GM13976 (cell line): Measurements from ENCODE around the gene GRIN3B.

Experiments used
- DNase-seq: peaks from one replicate; pipeline ENCODE4 v3.0.0; 2012; ENCODE audit warnings: low spot score
- in situ Hi-C: fragments of 300-500 bp; cut with MboI; formaldehyde crosslinking; loops from one replicate; pipeline ENCODE4 v1.12.0; 2022; ENCODE audit warnings: low sequenced_read_pairs, mixed read lengths, inconsistent platforms; ENCODE audit not compliant: unreplicated experiment
- TF ChIP-seq, protein P1 (sequence below): IDR thresholded peaks from 2 replicates; pipeline ENCODE4 v1.5.1; 2012; ENCODE audit warnings: borderline replicate concordance, mild to moderate bottlenecking; ENCODE audit not compliant: insufficient read depth; ENCODE audit errors: extremely low read depth, missing control alignments, control extremely low read depth

GRIN3B gene

DNA sequence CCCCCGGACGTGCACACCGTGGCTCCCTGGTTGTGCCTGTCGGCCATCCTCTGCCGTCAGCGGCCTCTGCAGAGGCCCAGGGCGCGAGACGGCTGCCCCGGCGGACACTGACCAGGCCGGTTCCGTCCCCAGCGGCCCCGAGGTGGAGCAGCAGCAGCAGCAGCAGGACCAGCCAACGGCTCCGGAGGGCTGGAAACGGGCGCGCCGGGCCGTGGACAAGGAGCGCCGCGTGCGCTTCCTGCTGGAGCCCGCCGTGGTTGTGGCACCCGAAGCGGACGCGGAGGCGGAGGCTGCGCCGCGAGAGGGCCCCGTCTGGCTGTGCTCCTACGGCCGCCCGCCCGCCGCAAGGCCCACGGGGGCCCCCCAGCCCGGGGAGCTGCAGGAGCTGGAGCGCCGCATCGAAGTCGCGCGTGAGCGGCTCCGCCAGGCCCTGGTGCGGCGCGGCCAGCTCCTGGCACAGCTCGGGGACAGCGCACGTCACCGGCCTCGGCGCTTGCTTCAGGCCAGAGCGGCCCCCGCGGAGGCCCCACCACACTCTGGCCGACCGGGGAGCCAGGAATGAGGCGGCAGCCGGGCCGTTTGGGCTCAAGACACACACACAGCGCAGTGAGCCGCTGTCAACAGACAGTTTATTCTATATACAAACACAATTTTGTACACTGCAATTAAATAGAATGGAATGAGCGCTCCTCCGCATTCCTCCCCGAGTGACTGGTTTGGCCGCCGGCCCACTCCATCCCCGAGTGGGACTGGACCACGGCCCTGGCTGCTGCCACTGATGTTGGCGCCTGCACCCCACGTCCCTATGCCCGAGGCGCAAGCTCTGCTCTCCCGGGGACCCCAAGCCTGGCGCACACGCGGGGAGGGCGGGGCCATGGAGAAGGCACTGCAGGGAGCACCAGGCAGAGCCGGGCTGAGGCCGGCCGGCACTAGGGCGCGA lies 9.1 kb downstream of the GRIN3B start:
- DNase-seq = no peak
- in situ Hi-C loops = no loop called here
- TF ChIP-seq, protein P1, sequence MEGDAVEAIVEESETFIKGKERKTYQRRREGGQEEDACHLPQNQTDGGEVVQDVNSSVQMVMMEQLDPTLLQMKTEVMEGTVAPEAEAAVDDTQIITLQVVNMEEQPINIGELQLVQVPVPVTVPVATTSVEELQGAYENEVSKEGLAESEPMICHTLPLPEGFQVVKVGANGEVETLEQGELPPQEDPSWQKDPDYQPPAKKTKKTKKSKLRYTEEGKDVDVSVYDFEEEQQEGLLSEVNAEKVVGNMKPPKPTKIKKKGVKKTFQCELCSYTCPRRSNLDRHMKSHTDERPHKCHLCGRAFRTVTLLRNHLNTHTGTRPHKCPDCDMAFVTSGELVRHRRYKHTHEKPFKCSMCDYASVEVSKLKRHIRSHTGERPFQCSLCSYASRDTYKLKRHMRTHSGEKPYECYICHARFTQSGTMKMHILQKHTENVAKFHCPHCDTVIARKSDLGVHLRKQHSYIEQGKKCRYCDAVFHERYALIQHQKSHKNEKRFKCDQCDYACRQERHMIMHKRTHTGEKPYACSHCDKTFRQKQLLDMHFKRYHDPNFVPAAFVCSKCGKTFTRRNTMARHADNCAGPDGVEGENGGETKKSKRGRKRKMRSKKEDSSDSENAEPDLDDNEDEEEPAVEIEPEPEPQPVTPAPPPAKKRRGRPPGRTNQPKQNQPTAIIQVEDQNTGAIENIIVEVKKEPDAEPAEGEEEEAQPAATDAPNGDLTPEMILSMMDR = no peak

DNA sequence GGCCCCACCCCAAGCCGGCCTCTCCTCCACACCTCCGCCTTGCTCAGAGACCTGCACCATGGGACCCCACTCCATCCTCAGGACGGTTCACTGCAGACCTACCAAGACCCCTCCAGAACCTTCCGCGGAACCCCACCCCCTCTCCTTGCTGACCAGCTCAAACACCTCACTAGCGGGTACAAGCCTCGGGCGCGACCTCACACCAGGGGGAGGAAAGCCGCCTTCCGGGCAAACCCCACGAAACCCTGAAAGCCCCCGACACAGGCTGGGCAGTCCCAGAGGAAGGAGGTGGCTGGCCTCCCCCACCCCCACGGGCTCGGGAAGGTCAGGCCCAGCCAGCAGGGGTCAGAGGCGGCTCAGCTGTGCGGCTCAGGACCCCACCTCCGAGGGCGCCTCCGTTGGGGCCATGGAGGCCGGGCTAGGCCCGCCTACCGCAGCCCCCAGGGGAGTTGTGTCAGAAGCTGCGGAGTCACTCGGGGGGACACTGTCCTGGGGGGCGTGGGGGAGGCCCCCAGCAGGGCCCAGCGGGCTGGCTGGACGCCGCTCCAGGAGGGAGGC lies 9.8 kb downstream of the GRIN3B start:
- DNase-seq = no peak
- in situ Hi-C loops = no loop called here

DNA sequence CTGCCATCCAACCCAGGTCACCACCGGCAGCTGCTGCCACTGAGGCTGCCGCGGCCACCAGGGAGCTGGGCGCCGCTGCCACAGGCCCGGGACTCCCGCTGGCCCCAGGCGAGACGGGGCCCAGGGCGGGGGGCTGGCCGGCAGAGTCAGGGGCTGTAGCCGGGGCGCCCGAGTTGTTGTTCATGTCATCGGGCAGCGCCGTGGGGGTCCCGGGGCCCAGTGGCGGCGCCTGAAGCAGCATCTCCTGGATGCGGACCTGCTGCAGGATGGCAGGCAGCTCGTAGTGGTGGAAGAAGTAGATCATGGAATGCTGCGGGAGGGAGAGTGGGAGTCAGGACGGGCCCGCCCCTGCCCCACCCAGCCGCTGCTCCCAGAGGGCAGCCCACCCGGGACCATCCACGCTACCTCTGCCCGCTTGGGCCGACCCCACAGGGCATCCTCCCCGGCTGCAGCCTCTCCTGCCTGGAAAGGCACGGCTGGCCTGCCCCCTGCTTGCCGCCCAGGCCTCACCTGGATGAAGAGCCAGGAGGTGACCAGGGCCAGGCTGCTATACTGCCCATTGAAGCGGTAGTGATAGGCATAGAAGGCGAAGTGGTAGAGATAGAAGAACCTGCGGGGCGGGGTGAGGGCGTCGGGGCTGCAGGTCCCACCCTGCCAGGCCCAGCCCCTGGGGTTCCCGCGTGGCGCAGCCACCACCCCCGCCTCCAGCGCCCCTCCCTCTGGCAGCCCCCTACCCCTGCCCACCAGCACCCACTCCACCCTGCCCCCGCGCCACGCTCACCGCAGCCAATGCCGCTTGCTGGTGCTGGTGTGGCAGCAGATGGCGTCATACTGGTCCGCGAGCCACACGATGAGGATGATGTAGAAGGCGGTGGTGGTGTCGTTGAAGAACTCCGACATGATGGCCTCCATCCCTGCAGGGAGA lies 10.6 kb downstream of the GRIN3B start:
- TF ChIP-seq, protein P1 = no peak
- no peak for DNase-seq
- in situ Hi-C loops = no loop called here

More for the DNA sequence above, 9.8 kb downstream of the GRIN3B start:
- TF ChIP-seq, protein P1 = no peak

DNA sequence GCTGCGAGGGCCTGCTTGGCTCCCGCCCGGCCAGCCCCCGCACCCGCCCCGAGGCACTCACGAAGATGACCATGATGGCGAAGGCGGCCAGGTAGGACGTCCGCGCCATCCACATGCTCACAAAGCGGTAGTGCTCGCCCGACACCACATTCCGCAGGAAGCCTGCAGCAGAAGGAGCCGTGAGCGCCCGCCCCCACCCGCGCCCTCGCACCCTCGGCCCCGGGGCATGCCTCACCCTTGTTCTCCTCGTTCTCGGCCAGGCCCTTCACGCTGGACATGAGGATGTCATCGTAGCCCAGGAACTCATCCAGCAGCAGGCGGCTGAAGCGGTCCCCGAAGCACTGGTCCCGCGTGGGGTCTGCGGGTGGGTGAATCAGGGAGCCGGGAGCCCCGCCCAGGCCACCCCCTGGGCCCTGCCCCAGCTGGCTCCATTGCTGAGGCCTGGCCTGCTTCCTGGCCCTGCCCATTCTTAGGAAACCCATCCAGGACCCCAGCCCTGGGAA lies 11.7 kb downstream of the GRIN3B start:
- DNase-seq = no peak

DNA sequence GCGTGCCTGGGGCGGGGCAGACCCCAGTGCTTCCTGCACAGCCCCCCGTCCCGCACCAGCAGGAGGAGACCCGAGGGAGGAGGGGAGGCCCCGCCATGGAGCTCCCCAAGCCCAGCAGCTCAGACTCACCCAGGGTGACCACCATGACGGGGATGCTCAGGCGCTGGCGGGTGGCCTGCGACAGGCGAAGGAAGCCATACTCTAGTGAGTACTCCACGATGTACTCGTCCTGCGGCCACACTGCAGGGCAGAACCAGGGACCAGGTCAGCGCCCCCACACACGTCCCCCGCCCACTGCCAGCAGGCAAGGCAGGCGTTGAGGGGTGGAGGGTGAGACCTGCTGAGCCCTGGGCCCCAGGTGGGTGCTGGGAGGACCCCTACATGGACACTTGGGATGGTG lies 12.1 kb downstream of the GRIN3B start:
- TF ChIP-seq, protein P1 = no peak
- no peak for DNase-seq
- in situ Hi-C loops = no loop called here

More for the DNA sequence above, 11.7 kb downstream of the GRIN3B start:
- in situ Hi-C loops = no loop called here
- TF ChIP-seq, protein P1 = no peak

DNA sequence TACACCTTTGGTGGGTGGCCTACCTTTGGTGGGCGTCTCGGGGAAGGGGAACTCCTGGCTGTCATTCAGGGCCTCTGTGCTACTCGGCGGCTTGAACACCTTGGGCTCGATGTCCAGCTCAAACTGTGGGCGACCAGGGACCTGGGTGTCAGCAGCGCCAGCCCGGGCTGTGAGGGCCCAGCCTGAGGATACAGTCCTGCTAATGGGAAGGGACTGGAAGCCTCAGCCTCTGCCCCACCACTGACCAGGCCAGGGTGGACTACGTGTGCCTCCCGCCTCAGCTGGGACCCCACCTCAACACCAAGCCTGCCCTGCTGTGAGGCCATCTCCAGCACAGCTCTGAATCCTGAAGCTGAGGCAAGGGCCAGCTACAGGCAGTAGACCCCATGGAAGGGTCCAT lies 13.0 kb downstream of the GRIN3B start:
- in situ Hi-C loops = no loop called here
- TF ChIP-seq, protein P1 = no peak
- DNase-seq = no peak
